GM23338 (cell line): ENCODE results near the gene PDGFC. TPM values are rescaled to one million over a fixed set of nuclear protein-coding genes. Genes with fewer than 3 reads are reported as not detected.
A peak's percentile ranks its signal among the peaks of the same experiment; 100 is the strongest.

ENCODE experiments used
- ATAC-seq: fragments of 200-7000 bp; cut with Tn5 transposase; 3 replicates; pipeline ENCODE4 v1.9.1; 2020
- DNase-seq: peaks from one replicate; pipeline ENCODE4 v3.0.0-alpha.2; 2015; ENCODE audit warnings: low spot score
- H2AFZ ChIP-seq: fragments of 200-600 bp; sonication (generic); 2 replicates; pipeline ENCODE4 v1.8.0; 2016; ENCODE audit warnings: antibody characterized with exemption, mild to moderate bottlenecking, moderate library complexity
- H3F3A ChIP-seq: fragments of 200-600 bp; sonication (generic); replicated peaks from 2 replicates; pipeline ENCODE4 v1.8.0; 2017; ENCODE audit warnings: antibody characterized with exemption, mixed run types, low read depth
- H3K27ac ChIP-seq: fragments of 200-600 bp; sonication (generic); 2 replicates; pipeline ENCODE4 v1.6.1; 2016; ENCODE audit warnings: low read depth
- H3K27me3 ChIP-seq: fragments of 200-600 bp; sonication (generic); 2 replicates; pipeline ENCODE4 v1.8.0; 2016; ENCODE audit warnings: mild to moderate bottlenecking, mixed run types, moderate library complexity; ENCODE audit not compliant: insufficient read depth
- H3K36me3 ChIP-seq: fragments of 200-600 bp; sonication (generic); 2 replicates; pipeline ENCODE4 v1.8.0; 2016; ENCODE audit warnings: mild to moderate bottlenecking; ENCODE audit not compliant: insufficient read depth
- H3K4me1 ChIP-seq: fragments of 200-600 bp; sonication (generic); 2 replicates; pipeline ENCODE4 v1.8.0; 2016; ENCODE audit warnings: mild to moderate bottlenecking, moderate library complexity; ENCODE audit not compliant: insufficient read depth
- H3K4me2 ChIP-seq: fragments of 200-600 bp; sonication (generic); 2 replicates; pipeline ENCODE4 v1.7.1; 2017; ENCODE audit warnings: mixed run types
- H3K4me3 ChIP-seq: fragments of 200-600 bp; sonication (generic); 2 replicates; pipeline ENCODE4 v1.6.1; 2016; ENCODE audit warnings: mixed run types
- H3K79me2 ChIP-seq: fragments of 200-600 bp; sonication (generic); replicated peaks from 2 replicates; pipeline ENCODE4 v1.8.0; 2017; ENCODE audit warnings: mild to moderate bottlenecking; ENCODE audit not compliant: insufficient read depth
- H3K9me2 ChIP-seq: fragments of 200-600 bp; sonication (generic); 2 replicates; pipeline ENCODE4 v1.8.0; 2017; ENCODE audit not compliant: insufficient read depth
- H4K20me1 ChIP-seq: fragments of 200-600 bp; sonication (generic); replicated peaks from 2 replicates; pipeline ENCODE4 v1.8.0; 2017; ENCODE audit warnings: mild to moderate bottlenecking; ENCODE audit not compliant: insufficient read depth
- H3K27ac Mint-ChIP-seq: 2 replicates; pipeline ENCODE4 v1.8.0; 2020; ENCODE audit warnings: inconsistent platforms, mild to moderate bottlenecking, moderate library complexity, mixed read lengths
- H3K27me3 Mint-ChIP-seq: 3 replicates; pipeline ENCODE4 v1.8.0; 2022; ENCODE audit warnings: low read depth, mild to moderate bottlenecking, moderate library complexity, mixed read lengths, inconsistent platforms; ENCODE audit not compliant: insufficient read depth, poor library complexity
- H3K36me3 Mint-ChIP-seq: 3 replicates; pipeline ENCODE4 v1.8.0; 2021; ENCODE audit warnings: low read depth, mild to moderate bottlenecking, inconsistent platforms, moderate library complexity, mixed read lengths
- H3K4me1 Mint-ChIP-seq: 3 replicates; pipeline ENCODE4 v1.8.0; 2020; ENCODE audit warnings: mild to moderate bottlenecking, inconsistent platforms, mixed read lengths
- H3K4me3 Mint-ChIP-seq: 3 replicates; pipeline ENCODE4 v1.8.0; 2021; ENCODE audit warnings: moderate library complexity, mild to moderate bottlenecking, inconsistent platforms, mixed read lengths
- H3K9me3 Mint-ChIP-seq: 3 replicates; pipeline ENCODE4 v1.8.0; 2020; ENCODE audit warnings: moderate library complexity, mild to moderate bottlenecking, inconsistent platforms, mixed read lengths
- JUNB ChIP-seq: IDR thresholded peaks from one replicate; pipeline ENCODE4 v1.6.1; 2016; ENCODE audit warnings: antibody characterized with exemption; ENCODE audit not compliant: unreplicated experiment
- STAT1 ChIP-seq: IDR thresholded peaks from one replicate; pipeline ENCODE4 v1.6.1; 2016; ENCODE audit warnings: antibody characterized with exemption; ENCODE audit not compliant: unreplicated experiment
- ZNF114 ChIP-seq: fragments of 250-450 bp; sonication (Bioruptor Pico); IDR thresholded peaks from 2 replicates; pipeline ENCODE4 v1.5.0; 2020; ENCODE audit warnings: mild to moderate bottlenecking, moderate library complexity
- ZNF331 ChIP-seq: fragments of 250-450 bp; sonication (Bioruptor Pico); IDR thresholded peaks from 2 replicates; pipeline ENCODE4 v1.5.0; 2020; ENCODE audit warnings: low read depth, mild to moderate bottlenecking, moderate library complexity
- polyA plus RNA-seq: library from polyadenylated mRNA; unstranded; fragments of >200 nt; fragmentation: Nextera tagmentation; extraction: Ambion mirVana; gene quantifications from 2 replicates; pipeline ENCODE4 v1.2.1, GENCODE V29; 2016
- total RNA-seq: library from RNA; depleted of rRNA; stranded (reverse); fragments of >200 nt; shearing (Covaris generic); gene quantifications from 2 replicates; pipeline ENCODE4 v1.2.3, GENCODE V29; 2014
- TF ChIP-seq, protein P1 (sequence below), 2 experiments: fragments of 200-600 bp in 1 of 2; sonication (generic) in 1 of 2; conservative IDR thresholded peaks; 2 replicates each; pipeline versions ENCODE4 v1.5.1 to v1.6.1; 2016 to 2017; ENCODE audit warnings: antibody characterized with exemption in 2 of 2, low read depth in 2 of 2, mild to moderate bottlenecking in 2 of 2, moderate library complexity in 1 of 2
- TF ChIP-seq, protein P2 (sequence below): IDR thresholded peaks from one replicate; pipeline ENCODE4 v1.6.1; 2018; ENCODE audit warnings: antibody characterized with exemption; ENCODE audit not compliant: unreplicated experiment

PDGFC gene
- total and polyA plus RNA-seq, 2 experiments from 2014 or later = 1.3 to 3.4 TPM

DNA sequence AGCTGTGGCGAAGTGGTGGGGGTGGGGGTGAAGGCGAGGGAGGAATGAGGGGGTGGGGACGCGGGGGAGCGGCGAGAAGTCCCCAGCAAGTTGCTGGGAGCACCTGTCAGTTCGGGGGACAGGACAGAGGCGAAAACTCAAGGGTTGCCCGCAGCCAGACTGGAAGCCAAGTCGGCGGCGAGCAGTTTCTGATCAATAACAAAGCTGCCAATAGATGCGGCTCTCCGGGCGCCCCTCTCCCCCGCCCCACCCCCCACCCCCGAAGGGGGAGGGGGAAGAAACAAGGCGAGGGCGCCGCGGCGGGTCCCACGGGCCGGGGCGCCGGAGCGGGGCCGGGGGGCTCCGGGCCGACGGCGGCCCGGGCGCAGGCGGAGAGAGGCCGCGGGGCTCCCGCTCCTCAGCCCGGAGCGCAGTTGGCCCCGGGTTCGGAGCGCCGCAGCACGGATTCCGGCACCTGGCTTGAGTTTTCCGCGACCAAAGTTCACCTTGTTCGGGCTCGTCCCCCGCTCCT is 379 bp downstream of the PDGFC start (continued):
- TF ChIP-seq, protein P1, sequence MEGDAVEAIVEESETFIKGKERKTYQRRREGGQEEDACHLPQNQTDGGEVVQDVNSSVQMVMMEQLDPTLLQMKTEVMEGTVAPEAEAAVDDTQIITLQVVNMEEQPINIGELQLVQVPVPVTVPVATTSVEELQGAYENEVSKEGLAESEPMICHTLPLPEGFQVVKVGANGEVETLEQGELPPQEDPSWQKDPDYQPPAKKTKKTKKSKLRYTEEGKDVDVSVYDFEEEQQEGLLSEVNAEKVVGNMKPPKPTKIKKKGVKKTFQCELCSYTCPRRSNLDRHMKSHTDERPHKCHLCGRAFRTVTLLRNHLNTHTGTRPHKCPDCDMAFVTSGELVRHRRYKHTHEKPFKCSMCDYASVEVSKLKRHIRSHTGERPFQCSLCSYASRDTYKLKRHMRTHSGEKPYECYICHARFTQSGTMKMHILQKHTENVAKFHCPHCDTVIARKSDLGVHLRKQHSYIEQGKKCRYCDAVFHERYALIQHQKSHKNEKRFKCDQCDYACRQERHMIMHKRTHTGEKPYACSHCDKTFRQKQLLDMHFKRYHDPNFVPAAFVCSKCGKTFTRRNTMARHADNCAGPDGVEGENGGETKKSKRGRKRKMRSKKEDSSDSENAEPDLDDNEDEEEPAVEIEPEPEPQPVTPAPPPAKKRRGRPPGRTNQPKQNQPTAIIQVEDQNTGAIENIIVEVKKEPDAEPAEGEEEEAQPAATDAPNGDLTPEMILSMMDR (conservative IDR thresholded peaks at IDR 0.05; ENCODE audit: low read depth in 2 of 2) = no peak
- no peak for TF ChIP-seq STAT1
- no peak for TF ChIP-seq ZNF114 (CRISPR knock-in tag)
- TF ChIP-seq, protein P2, sequence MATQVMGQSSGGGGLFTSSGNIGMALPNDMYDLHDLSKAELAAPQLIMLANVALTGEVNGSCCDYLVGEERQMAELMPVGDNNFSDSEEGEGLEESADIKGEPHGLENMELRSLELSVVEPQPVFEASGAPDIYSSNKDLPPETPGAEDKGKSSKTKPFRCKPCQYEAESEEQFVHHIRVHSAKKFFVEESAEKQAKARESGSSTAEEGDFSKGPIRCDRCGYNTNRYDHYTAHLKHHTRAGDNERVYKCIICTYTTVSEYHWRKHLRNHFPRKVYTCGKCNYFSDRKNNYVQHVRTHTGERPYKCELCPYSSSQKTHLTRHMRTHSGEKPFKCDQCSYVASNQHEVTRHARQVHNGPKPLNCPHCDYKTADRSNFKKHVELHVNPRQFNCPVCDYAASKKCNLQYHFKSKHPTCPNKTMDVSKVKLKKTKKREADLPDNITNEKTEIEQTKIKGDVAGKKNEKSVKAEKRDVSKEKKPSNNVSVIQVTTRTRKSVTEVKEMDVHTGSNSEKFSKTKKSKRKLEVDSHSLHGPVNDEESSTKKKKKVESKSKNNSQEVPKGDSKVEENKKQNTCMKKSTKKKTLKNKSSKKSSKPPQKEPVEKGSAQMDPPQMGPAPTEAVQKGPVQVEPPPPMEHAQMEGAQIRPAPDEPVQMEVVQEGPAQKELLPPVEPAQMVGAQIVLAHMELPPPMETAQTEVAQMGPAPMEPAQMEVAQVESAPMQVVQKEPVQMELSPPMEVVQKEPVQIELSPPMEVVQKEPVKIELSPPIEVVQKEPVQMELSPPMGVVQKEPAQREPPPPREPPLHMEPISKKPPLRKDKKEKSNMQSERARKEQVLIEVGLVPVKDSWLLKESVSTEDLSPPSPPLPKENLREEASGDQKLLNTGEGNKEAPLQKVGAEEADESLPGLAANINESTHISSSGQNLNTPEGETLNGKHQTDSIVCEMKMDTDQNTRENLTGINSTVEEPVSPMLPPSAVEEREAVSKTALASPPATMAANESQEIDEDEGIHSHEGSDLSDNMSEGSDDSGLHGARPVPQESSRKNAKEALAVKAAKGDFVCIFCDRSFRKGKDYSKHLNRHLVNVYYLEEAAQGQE = no peak
- TF ChIP-seq JUNB = no peak

DNA sequence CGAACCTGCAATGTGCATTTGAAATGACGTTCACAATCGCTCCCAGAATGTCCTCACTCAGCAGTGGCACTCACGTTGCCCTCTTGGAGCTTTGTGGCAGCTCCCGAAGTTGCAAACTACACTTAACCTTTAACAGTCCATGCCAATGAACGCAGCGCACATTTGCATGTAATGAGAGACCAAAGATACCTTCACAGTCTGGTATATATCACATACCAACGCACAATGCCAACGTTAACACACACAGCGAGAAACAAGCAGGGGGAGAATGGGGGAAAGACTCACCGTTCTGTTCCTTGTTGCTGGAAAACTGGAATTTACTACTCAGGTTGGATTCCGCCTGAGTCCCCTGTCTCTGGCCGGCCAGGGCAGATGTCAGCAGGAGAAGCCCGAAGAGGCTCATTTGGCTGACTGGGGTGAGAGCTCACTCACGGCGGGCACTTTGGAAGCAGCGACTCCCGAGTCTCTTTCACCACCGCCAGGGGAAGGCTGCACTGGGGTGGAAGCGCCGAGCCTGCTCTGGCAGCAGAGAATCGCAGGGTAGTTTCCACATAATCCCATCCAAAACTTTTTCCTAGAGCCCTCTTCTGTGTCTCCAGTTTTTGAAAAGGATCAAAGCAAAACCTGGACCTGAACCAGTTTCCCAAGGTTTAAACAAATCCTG is 966 bp downstream of the PDGFC start:
- H3K4me3 Mint-ChIP-seq = peak overlapping the region; percentile 84
- Histone ChIP-seq H3K27ac (no peak overlapping the region), H3K79me2 (peaks cover 4% of the 10 kb centered on the region; the same call in 1 of the 2 replicates), H3F3A (peaks cover 11% of the 10 kb centered on the region; the same call in 1 of the 2 replicates), H4K20me1 (no peaks in the 10 kb centered on the region), H3K4me1 (peaks cover 25% of the 10 kb centered on the region), H3K9me2 (no peaks in the 10 kb centered on the region), H3K27me3 (peaks cover 29% of the 10 kb centered on the region), H2AFZ (peak overlapping the region; percentile 84), H3K4me2 (peak overlapping the region; percentile 90), H3K4me3 (peak overlapping the region; percentile 82), H3K36me3 (no peaks in the 10 kb centered on the region)
- peaks cover 23% of the 10 kb centered on the region for H3K4me1 Mint-ChIP-seq
- no peaks in the 10 kb centered on the region for H3K36me3 Mint-ChIP-seq
- H3K27me3 Mint-ChIP-seq = peaks cover 15% of the 10 kb centered on the region
- ATAC-seq (peak; percentile 56), DNase-seq (peak; percentile 72)
- TF ChIP-seq ZNF331 (CRISPR knock-in tag) = no peak
- TF ChIP-seq, protein P1 (conservative IDR thresholded peaks at IDR 0.05; ENCODE audit: low read depth in 2 of 2) = peak in 1 of 2 experiments; percentile 25; a peak in 1 of 4 replicates
- H3K27ac Mint-ChIP-seq = no peak overlapping the region
- no peaks in the 10 kb centered on the region for H3K9me3 Mint-ChIP-seq
